ENCODE results near the gene LURAP1L. TPM values are rescaled to one million over a fixed set of nuclear protein-coding genes. Genes with fewer than 3 reads are reported as not detected.

LURAP1L gene
- total and polyA plus RNA-seq, 2 donors (not counting 1 experiment from before 2014, with no cell fraction given), result 39.9 to 94.1 TPM

DNA sequence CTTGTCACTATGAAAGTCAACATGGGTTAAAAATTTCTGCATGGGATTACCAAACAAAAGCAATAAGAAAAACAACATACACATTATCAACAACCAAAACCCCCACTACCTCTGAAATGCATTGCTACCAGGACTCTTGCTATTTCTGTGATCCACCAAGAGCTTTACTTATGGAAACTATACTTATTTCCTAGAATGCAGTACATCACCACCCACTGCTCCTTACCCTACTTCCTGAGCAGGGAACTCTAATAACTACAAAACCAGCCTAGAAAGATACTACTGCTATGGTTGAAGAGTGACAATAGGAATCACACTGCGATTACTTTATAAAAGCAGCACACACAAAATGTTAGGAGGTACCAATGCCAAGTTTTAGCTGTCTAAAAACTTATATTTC is 22.2 kb downstream of the LURAP1L start:
- Histone ChIP-seq H3K4me3 (replicated peaks in 1 of 4; ENCODE audit: control extremely low read depth in 1 of 4, insufficient read depth in 1 of 4, low read depth in 3 of 4, low read length in 4 of 4) (no peak overlapping the region), H4K20me1 (ENCODE audit: control insufficient read depth, extremely low read depth, insufficient read depth, low read length) (no peaks in the 10 kb centered on the region), H3K27ac (ENCODE audit: insufficient read depth, low read length) (no peak overlapping the region), H3K27me3 (ENCODE audit: control insufficient read depth, insufficient read depth, low read length) (no peaks in the 10 kb centered on the region), H3K36me3 (ENCODE audit: control insufficient read depth, insufficient read depth, low read length) (no peaks in the 10 kb centered on the region), H3K79me2 (ENCODE audit: control insufficient read depth, insufficient read depth, low read length) (peaks cover 44% of the 10 kb centered on the region), H2AFZ (ENCODE audit: low read length) (no peak overlapping the region), H3K4me1 (ENCODE audit: control insufficient read depth, extremely low read depth, insufficient read depth, low read length) (peaks cover 27% of the 10 kb centered on the region), H3K4me2 (ENCODE audit: extremely low read depth, insufficient read depth, low read length) (no peak overlapping the region), H3K9ac (ENCODE audit: insufficient read depth, low read length) (no peak overlapping the region), H3K9me3 (ENCODE audit: control insufficient read depth, insufficient read depth, low read depth, low read length) (no peaks in the 10 kb centered on the region)
- DNase-seq (ENCODE audit: low read depth in 2 of 2), result no peak
- no peak for TF ChIP-seq EZH2 (IDR thresholded peaks at IDR 0.05; ENCODE audit: low read length, missing control alignments)
- TF ChIP-seq, protein P1, sequence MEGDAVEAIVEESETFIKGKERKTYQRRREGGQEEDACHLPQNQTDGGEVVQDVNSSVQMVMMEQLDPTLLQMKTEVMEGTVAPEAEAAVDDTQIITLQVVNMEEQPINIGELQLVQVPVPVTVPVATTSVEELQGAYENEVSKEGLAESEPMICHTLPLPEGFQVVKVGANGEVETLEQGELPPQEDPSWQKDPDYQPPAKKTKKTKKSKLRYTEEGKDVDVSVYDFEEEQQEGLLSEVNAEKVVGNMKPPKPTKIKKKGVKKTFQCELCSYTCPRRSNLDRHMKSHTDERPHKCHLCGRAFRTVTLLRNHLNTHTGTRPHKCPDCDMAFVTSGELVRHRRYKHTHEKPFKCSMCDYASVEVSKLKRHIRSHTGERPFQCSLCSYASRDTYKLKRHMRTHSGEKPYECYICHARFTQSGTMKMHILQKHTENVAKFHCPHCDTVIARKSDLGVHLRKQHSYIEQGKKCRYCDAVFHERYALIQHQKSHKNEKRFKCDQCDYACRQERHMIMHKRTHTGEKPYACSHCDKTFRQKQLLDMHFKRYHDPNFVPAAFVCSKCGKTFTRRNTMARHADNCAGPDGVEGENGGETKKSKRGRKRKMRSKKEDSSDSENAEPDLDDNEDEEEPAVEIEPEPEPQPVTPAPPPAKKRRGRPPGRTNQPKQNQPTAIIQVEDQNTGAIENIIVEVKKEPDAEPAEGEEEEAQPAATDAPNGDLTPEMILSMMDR (conservative IDR thresholded peaks at IDR 0.05 in 1 of 2, IDR thresholded peaks at IDR 0.05 in 1 of 2; ENCODE audit: low read depth in 1 of 2, low read length in 2 of 2), result no peak

DNA sequence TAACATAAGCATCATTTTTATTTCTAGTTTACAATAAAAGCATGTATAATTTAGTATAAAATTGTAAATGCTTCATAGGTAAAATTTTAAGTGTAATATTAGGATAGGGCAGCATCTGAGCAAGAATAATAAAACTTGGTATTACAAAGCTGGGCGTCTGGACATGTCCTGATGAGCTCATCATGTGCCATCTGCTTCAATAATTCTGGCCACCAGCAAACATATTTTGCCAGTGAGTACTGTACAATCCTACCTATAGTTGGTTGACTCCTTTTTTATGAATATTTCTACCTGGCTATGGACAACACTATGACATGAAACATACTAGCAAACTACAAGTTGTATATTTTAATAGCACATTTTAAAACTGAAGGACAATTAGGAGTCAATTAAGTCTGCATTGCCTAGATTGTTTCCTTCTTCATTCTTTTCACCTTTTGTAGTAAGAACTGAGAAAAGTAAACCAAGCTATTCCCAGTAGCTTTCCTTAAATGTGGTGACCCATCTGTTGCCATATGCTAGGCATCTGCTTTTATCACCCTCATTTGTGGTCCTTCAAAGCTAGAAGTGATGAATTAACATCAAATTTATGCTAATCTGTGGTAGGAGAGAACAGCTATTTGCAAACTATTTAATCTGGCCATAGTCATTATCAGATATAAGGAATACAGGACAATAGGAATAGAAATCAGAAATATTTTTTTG is 23.4 kb downstream of the LURAP1L start:
- Histone ChIP-seq H3K4me3 (replicated peaks in 1 of 4; ENCODE audit: control extremely low read depth in 1 of 4, insufficient read depth in 1 of 4, low read depth in 3 of 4, low read length in 4 of 4) (no peak overlapping the region), H3K79me2 (ENCODE audit: control insufficient read depth, insufficient read depth, low read length) (peaks cover 41% of the 10 kb centered on the region), H3K4me2 (ENCODE audit: extremely low read depth, insufficient read depth, low read length) (no peak overlapping the region), H3K9me3 (ENCODE audit: control insufficient read depth, insufficient read depth, low read depth, low read length) (no peaks in the 10 kb centered on the region), H3K9ac (ENCODE audit: insufficient read depth, low read length) (no peak overlapping the region), H3K36me3 (ENCODE audit: control insufficient read depth, insufficient read depth, low read length) (no peaks in the 10 kb centered on the region), H3K27ac (ENCODE audit: insufficient read depth, low read length) (no peak overlapping the region), H3K4me1 (ENCODE audit: control insufficient read depth, extremely low read depth, insufficient read depth, low read length) (peaks cover 21% of the 10 kb centered on the region), H3K27me3 (ENCODE audit: control insufficient read depth, insufficient read depth, low read length) (no peaks in the 10 kb centered on the region), H4K20me1 (ENCODE audit: control insufficient read depth, extremely low read depth, insufficient read depth, low read length) (no peaks in the 10 kb centered on the region), H2AFZ (ENCODE audit: low read length) (no peak overlapping the region)
- TF ChIP-seq EZH2 (IDR thresholded peaks at IDR 0.05; ENCODE audit: low read length, missing control alignments), result no peak
- TF ChIP-seq, protein P1 (conservative IDR thresholded peaks at IDR 0.05 in 1 of 2, IDR thresholded peaks at IDR 0.05 in 1 of 2; ENCODE audit: low read depth in 1 of 2, low read length in 2 of 2), result no peak
- no peak for DNase-seq (ENCODE audit: low read depth in 2 of 2)

DNA sequence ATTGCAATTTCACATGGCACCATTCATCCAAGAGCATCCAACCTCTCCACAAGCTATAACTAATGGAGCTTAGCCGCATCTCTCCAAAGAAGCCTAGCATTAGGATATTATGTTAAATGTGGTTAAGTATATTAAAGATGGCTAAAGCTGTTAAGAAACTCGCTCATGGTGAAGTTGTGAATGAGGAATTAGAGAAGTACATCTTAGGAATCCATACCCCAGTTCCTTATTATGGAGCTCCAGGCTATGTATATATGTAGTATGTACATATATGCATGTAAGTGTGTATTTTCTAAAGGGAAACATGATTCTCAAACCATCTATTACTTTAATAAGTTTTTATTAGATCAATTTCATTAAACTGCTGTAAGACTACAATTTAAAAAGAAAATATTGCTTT is 26.4 kb downstream of the LURAP1L start:
- Histone ChIP-seq H3K4me2 (ENCODE audit: extremely low read depth, insufficient read depth, low read length) (no peak overlapping the region), H2AFZ (ENCODE audit: low read length) (no peak overlapping the region), H4K20me1 (ENCODE audit: control insufficient read depth, extremely low read depth, insufficient read depth, low read length) (no peaks in the 10 kb centered on the region), H3K4me1 (ENCODE audit: control insufficient read depth, extremely low read depth, insufficient read depth, low read length) (peaks cover 9% of the 10 kb centered on the region), H3K27ac (ENCODE audit: insufficient read depth, low read length) (no peak overlapping the region), H3K79me2 (ENCODE audit: control insufficient read depth, insufficient read depth, low read length) (peaks cover 22% of the 10 kb centered on the region), H3K9me3 (ENCODE audit: control insufficient read depth, insufficient read depth, low read depth, low read length) (no peaks in the 10 kb centered on the region), H3K9ac (ENCODE audit: insufficient read depth, low read length) (no peak overlapping the region), H3K4me3 (replicated peaks in 1 of 4; ENCODE audit: control extremely low read depth in 1 of 4, insufficient read depth in 1 of 4, low read depth in 3 of 4, low read length in 4 of 4) (no peak overlapping the region), H3K27me3 (ENCODE audit: control insufficient read depth, insufficient read depth, low read length) (no peaks in the 10 kb centered on the region), H3K36me3 (ENCODE audit: control insufficient read depth, insufficient read depth, low read length) (no peaks in the 10 kb centered on the region)
- no peak for TF ChIP-seq EZH2 (IDR thresholded peaks at IDR 0.05; ENCODE audit: low read length, missing control alignments)
- TF ChIP-seq, protein P1 (conservative IDR thresholded peaks at IDR 0.05 in 1 of 2, IDR thresholded peaks at IDR 0.05 in 1 of 2; ENCODE audit: low read depth in 1 of 2, low read length in 2 of 2), result no peak
- no peak for DNase-seq (ENCODE audit: low read depth in 2 of 2)
